Measurements from ENCODE around the gene SENP5. TPM values are rescaled to one million over a fixed set of nuclear protein-coding genes. Genes with fewer than 3 reads are reported as not detected.

The SENP5 gene
- polyA plus RNA-seq, 3 donors: 6.7 to 10.4 (median 8.4) TPM

- Histone ChIP-seq H4K20me1 (ENCODE audit: insufficient read depth, low read length) (no peaks in the 10 kb centered on the region), H3K4me1 (ENCODE audit: control insufficient read depth in 1 of 2, insufficient read depth in 2 of 2, low read length in 2 of 2) (peaks cover 10 to 12% of the 10 kb centered on the region in 2 donors), H3K36me3 (replicated peaks in 1 of 2; ENCODE audit: control insufficient read depth in 1 of 2, insufficient read depth in 2 of 2, low read length in 2 of 2) (peaks cover 0 to 5% of the 10 kb centered on the region in 2 donors), H3K4me3 (replicated peaks in 1 of 3; ENCODE audit: low read depth in 2 of 3, low read length in 3 of 3) (no peak overlapping the region), H3K9me3 (replicated peaks in 1 of 2; ENCODE audit: control insufficient read depth in 1 of 2, insufficient read depth in 1 of 2, low read length in 2 of 2) (no peaks in the 10 kb centered on the region), H3K27ac (ENCODE audit: low read depth in 1 of 2, low read length in 2 of 2) (peak overlapping the region in 1 of 2 donors; percentile 20), H3K9ac (ENCODE audit: insufficient read depth, low read length, poor library complexity, severe bottlenecking) (no peak overlapping the region), H3K27me3 (ENCODE audit: control insufficient read depth in 2 of 2, insufficient read depth in 2 of 2, low read length in 2 of 2) (no peaks in the 10 kb centered on the region), H2AFZ (ENCODE audit: insufficient read depth, low read depth, low read length, poor library complexity, severe bottlenecking) (no peak overlapping the region), H3K4me2 (replicated peaks; ENCODE audit: extremely low read depth, low read length, poor library complexity, severe bottlenecking) (no peak overlapping the region), H3K79me2 (ENCODE audit: insufficient read depth, low read length) (peaks cover 15% of the 10 kb centered on the region)
- DNase-seq: no peak
- intact Hi-C loops (cut with micrococcal nuclease): no loop called here
- H3K27ac Mint-ChIP-seq: peak overlapping the region in 3 of 7 donors; percentile 20 to 50 (median 40)
- no peak for TF ChIP-seq CTCF (IDR thresholded peaks at IDR 0.05)
- 93% methylated on average over 7 of the region's 10 CpGs for WGBS (ENCODE audit: insufficient coverage)
- peaks cover 11% of the 10 kb centered on the region for H3K4me1 Mint-ChIP-seq
- H3K36me3 Mint-ChIP-seq: peaks cover 0 to 12% of the 10 kb centered on the region in 2 donors
- peaks cover 0 to 2% (median 0%) of the 10 kb centered on the region in 7 donors for H3K9me3 Mint-ChIP-seq
- peaks cover 0 to 2% (median 0%) of the 10 kb centered on the region in 3 donors for H3K27me3 Mint-ChIP-seq (ENCODE audit: low read depth in 3 of 3)
- H3K4me3 Mint-ChIP-seq: no peak overlapping the region
Measured at GRCh38 chr3:196947136-196947859, 79.6 kb downstream of the SENP5 start.

DNA sequence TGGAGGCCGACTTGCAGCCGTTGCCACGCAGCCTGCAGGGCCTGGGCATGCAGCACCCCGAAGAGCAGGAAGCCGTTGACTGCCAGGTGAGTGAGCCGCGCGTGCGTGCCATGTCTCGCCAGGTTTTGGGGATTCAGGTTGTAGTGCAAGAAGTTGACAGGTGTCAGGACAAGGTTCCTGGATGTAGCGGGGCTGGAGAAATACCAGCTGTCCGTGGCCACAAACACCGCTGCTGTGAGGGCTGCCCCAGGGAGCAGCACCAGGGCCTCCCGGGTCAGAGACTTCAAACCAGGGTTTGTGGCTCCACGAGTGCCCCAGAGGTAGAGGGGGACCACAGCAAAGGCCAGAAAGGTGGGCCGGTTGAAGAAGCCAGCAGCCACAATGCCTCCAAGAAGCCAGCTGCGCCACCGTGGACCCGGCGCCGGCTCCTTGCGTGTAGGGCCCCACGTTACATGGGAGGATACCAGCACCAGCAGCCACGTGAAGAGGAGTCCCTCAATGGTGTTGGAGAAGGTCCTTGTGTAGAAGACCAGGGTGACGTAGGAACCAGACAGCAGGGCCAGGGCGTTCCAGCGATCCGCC is 80.2 kb downstream of the SENP5 start:
- intact Hi-C loops (cut with micrococcal nuclease): no loop called here
- Histone ChIP-seq H3K4me1 (ENCODE audit: control insufficient read depth in 1 of 2, insufficient read depth in 2 of 2, low read length in 2 of 2) (peaks cover 9 to 10% of the 10 kb centered on the region in 2 donors), H3K4me3 (replicated peaks in 1 of 3; ENCODE audit: low read depth in 2 of 3, low read length in 3 of 3) (no peak overlapping the region), H2AFZ (ENCODE audit: insufficient read depth, low read depth, low read length, poor library complexity, severe bottlenecking) (no peak overlapping the region), H3K27me3 (ENCODE audit: control insufficient read depth in 2 of 2, insufficient read depth in 2 of 2, low read length in 2 of 2) (no peaks in the 10 kb centered on the region), H3K4me2 (replicated peaks; ENCODE audit: extremely low read depth, low read length, poor library complexity, severe bottlenecking) (no peak overlapping the region), H3K79me2 (ENCODE audit: insufficient read depth, low read length) (peaks cover 11% of the 10 kb centered on the region), H3K36me3 (replicated peaks in 1 of 2; ENCODE audit: control insufficient read depth in 1 of 2, insufficient read depth in 2 of 2, low read length in 2 of 2) (peaks cover 0 to 5% of the 10 kb centered on the region in 2 donors), H3K9me3 (replicated peaks in 1 of 2; ENCODE audit: control insufficient read depth in 1 of 2, insufficient read depth in 1 of 2, low read length in 2 of 2) (no peaks in the 10 kb centered on the region), H3K27ac (ENCODE audit: low read depth in 1 of 2, low read length in 2 of 2) (no peak overlapping the region), H3K9ac (ENCODE audit: insufficient read depth, low read length, poor library complexity, severe bottlenecking) (no peak overlapping the region), H4K20me1 (ENCODE audit: insufficient read depth, low read length) (no peaks in the 10 kb centered on the region)
- H3K36me3 Mint-ChIP-seq: peaks cover 0 to 12% of the 10 kb centered on the region in 2 donors
- H3K4me3 Mint-ChIP-seq: no peak overlapping the region
- no peak for DNase-seq
- WGBS (ENCODE audit: insufficient coverage): 92% methylated on average over 26 of the region's 28 CpGs
- TF ChIP-seq CTCF (IDR thresholded peaks at IDR 0.05): no peak
- peaks cover 0 to 2% (median 0%) of the 10 kb centered on the region in 7 donors for H3K9me3 Mint-ChIP-seq
- peak overlapping the region in 1 of 7 donors; percentile 40 for H3K27ac Mint-ChIP-seq
- peaks cover 0 to 2% (median 0%) of the 10 kb centered on the region in 3 donors for H3K27me3 Mint-ChIP-seq (ENCODE audit: low read depth in 3 of 3)
- peaks cover 11% of the 10 kb centered on the region for H3K4me1 Mint-ChIP-seq

All from CD14-positive monocyte (primary cell).